ENCODE measurements around the gene HDGFL3.
"Not testable (repeated sequence)": the region's sequence is repeated elsewhere in the genome, so short reads cannot be mapped to it uniquely, and the experiment has no call there.

HDGFL3 gene

GRCh38 chr15:83102346-83102745 lies 105.3 kb downstream of the HDGFL3 start:
- Histone ChIP-seq H3K4me3 (ENCODE audit: low read depth, low read length) (no peak overlapping the region), H3K27ac (ENCODE audit: low read depth, low read length) (no peak overlapping the region), H3K27me3 (ENCODE audit: control insufficient read depth, insufficient read depth, low read length) (peaks cover 18% of the 10 kb centered on the region), H3K9me3 (ENCODE audit: control insufficient read depth, insufficient read depth, low read length) (no peaks in the 10 kb centered on the region), H3K36me3 (ENCODE audit: control insufficient read depth, insufficient read depth, low read length) (no peaks in the 10 kb centered on the region), H3K4me1 (ENCODE audit: control insufficient read depth, insufficient read depth, low read length) (no peaks in the 10 kb centered on the region), H3K9ac (ENCODE audit: low read depth, low read length) (no peak overlapping the region)

- no peaks in the 10 kb centered on the region for H3K27me3 ChIP-seq (ENCODE audit: control insufficient read depth, insufficient read depth, low read length)
- H3K4me3 ChIP-seq (ENCODE audit: low read depth, low read length) = no peak overlapping the region
- no peaks in the 10 kb centered on the region for H3K4me1 ChIP-seq (ENCODE audit: control insufficient read depth, insufficient read depth, low read length)
Observed at GRCh38 chr15:83100097-83100646, 107.5 kb downstream of the HDGFL3 start.

DNA sequence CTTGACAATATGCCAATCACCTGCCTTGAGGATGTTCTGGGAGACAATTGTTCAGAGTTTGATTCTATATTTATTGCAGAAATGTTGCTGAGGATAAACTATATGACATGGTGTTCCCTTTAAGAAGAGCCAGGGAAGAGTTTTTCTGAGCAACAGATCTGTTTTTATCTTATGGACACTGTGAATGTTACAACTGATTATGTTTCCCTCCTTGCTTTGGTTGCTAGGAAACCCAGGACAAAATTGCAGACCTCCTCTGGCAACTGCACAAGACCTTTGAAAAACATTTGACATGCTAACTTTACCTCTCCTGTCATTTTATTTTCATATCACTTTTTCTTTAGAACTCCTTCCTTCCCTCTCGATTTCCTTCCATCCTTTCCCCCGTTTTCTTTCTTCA lies 108.3 kb downstream of the HDGFL3 start:
- Histone ChIP-seq H3K36me3 (ENCODE audit: control insufficient read depth, insufficient read depth, low read length) (no peaks in the 10 kb centered on the region), H3K4me3 (ENCODE audit: low read depth, low read length) (no peak overlapping the region), H3K9me3 (ENCODE audit: control insufficient read depth, insufficient read depth, low read length) (no peaks in the 10 kb centered on the region), H3K4me1 (ENCODE audit: control insufficient read depth, insufficient read depth, low read length) (no peaks in the 10 kb centered on the region), H3K27me3 (ENCODE audit: control insufficient read depth, insufficient read depth, low read length) (no peaks in the 10 kb centered on the region), H3K27ac (ENCODE audit: low read depth, low read length) (no peak overlapping the region), H3K9ac (ENCODE audit: low read depth, low read length) (no peak overlapping the region)

More at GRCh38 chr15:83100097-83100646, 107.5 kb downstream of the HDGFL3 start:
- no peaks in the 10 kb centered on the region for H3K9me3 ChIP-seq (ENCODE audit: control insufficient read depth, insufficient read depth, low read length)
- no peak overlapping the region for H3K27ac ChIP-seq (ENCODE audit: low read depth, low read length)
- no peak overlapping the region for H3K9ac ChIP-seq (ENCODE audit: low read depth, low read length)
- H3K36me3 ChIP-seq (ENCODE audit: control insufficient read depth, insufficient read depth, low read length) = no peaks in the 10 kb centered on the region

- Histone ChIP-seq H3K27me3 (ENCODE audit: control insufficient read depth, insufficient read depth, low read length) (no peaks in the 10 kb centered on the region), H3K36me3 (ENCODE audit: control insufficient read depth, insufficient read depth, low read length) (no peaks in the 10 kb centered on the region), H3K9me3 (ENCODE audit: control insufficient read depth, insufficient read depth, low read length) (no peaks in the 10 kb centered on the region), H3K4me3 (ENCODE audit: low read depth, low read length) (no peak overlapping the region), H3K4me1 (ENCODE audit: control insufficient read depth, insufficient read depth, low read length) (no peaks in the 10 kb centered on the region), H3K9ac (ENCODE audit: low read depth, low read length) (no peak overlapping the region), H3K27ac (ENCODE audit: low read depth, low read length) (no peak overlapping the region)
Observed at GRCh38 chr15:83098079-83098478, 109.5 kb downstream of the HDGFL3 start.

DNA sequence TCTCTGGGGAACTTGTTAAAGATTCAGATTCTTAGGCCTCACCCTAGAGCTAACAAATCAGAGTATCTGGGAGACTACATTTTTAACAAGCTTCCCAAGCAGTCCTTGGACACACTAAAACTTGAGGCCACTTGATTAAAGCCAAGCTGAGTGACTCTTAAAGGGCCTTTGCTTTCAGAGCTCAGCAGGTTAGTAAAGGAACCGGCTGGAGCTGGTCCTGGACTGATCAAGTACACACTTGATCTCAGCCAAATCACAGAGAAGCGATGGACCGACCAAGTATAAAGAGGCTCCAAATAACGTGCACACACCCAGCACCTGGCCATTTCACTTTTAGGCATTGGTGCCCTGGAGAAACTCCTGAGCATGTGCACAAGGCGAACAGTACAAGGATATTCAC lies 113.0 kb downstream of the HDGFL3 start:
- H3K36me3 ChIP-seq (ENCODE audit: control insufficient read depth, insufficient read depth, low read length) = no peaks in the 10 kb centered on the region
- no peak overlapping the region for H3K27ac ChIP-seq (ENCODE audit: low read depth, low read length)

GRCh38 chr15:83092309-83092976 lies 115.2 kb downstream of the HDGFL3 start:
- H3K27me3 ChIP-seq (ENCODE audit: control insufficient read depth, insufficient read depth, low read length) = no peaks in the 10 kb centered on the region
- no peaks in the 10 kb centered on the region for H3K4me1 ChIP-seq (ENCODE audit: control insufficient read depth, insufficient read depth, low read length)
- H3K4me3 ChIP-seq (ENCODE audit: low read depth, low read length) = no peak overlapping the region
- H3K9me3 ChIP-seq (ENCODE audit: control insufficient read depth, insufficient read depth, low read length) = no peaks in the 10 kb centered on the region
- H3K9ac ChIP-seq (ENCODE audit: low read depth, low read length) = no peak overlapping the region
- H3K27ac ChIP-seq (ENCODE audit: low read depth, low read length) = no peak overlapping the region
- no peaks in the 10 kb centered on the region for H3K36me3 ChIP-seq (ENCODE audit: control insufficient read depth, insufficient read depth, low read length)

More for the DNA sequence above, 113.0 kb downstream of the HDGFL3 start:
- Histone ChIP-seq H3K9me3 (ENCODE audit: control insufficient read depth, insufficient read depth, low read length) (no peaks in the 10 kb centered on the region), H3K27me3 (ENCODE audit: control insufficient read depth, insufficient read depth, low read length) (no peaks in the 10 kb centered on the region), H3K4me3 (ENCODE audit: low read depth, low read length) (no peak overlapping the region), H3K4me1 (ENCODE audit: control insufficient read depth, insufficient read depth, low read length) (no peaks in the 10 kb centered on the region), H3K9ac (ENCODE audit: low read depth, low read length) (no peak overlapping the region)

DNA sequence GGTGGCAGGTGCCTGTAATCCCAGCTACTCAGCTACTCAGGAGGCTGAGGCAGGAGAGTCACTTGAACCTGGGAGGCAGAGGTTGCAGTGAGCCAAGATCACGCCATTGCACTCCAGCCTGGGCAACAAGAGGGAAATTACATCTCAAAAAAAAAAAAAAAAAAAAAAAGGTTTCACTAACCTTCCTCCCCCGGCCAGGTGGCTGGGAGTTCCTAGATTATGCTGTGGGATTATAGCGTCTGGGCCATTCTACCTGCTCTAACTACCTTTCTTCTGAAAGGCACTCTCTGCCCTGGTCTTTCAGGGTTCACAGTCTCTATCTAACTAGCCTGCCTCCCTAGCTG lies 115.7 kb downstream of the HDGFL3 start:
- not testable (repeated sequence) for H3K27ac ChIP-seq (ENCODE audit: low read depth, low read length)

DNA sequence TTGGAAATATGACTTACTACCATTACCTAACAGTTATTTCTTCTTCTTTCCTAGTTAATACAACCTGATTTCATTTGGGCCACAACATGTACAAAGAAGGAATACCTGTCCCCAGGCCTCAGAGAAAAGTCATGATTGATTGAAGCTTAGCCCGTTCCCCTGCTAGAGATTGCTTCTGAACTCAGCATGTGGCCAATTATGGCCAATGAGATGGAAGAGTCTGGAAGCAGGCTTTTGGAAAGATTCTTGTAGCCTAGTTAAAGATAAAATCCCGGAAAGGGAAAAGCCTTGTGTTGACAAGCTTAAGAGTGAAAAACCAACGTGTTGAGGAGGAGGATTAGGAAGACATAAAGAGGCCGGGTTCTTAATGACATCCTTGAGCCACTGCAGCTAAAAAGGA lies 117.2 kb downstream of the HDGFL3 start:
- Histone ChIP-seq H3K9ac (ENCODE audit: low read depth, low read length) (no peak overlapping the region), H3K4me3 (ENCODE audit: low read depth, low read length) (no peak overlapping the region), H3K27ac (ENCODE audit: low read depth, low read length) (no peak overlapping the region), H3K27me3 (ENCODE audit: control insufficient read depth, insufficient read depth, low read length) (no peaks in the 10 kb centered on the region), H3K4me1 (ENCODE audit: control insufficient read depth, insufficient read depth, low read length) (no peaks in the 10 kb centered on the region), H3K36me3 (ENCODE audit: control insufficient read depth, insufficient read depth, low read length) (no peaks in the 10 kb centered on the region), H3K9me3 (ENCODE audit: control insufficient read depth, insufficient read depth, low read length) (no peaks in the 10 kb centered on the region)

More for the DNA sequence above, 115.7 kb downstream of the HDGFL3 start:
- H3K9ac ChIP-seq (ENCODE audit: low read depth, low read length); H3K4me3 ChIP-seq (ENCODE audit: low read depth, low read length); H3K27me3 ChIP-seq (ENCODE audit: control insufficient read depth, insufficient read depth, low read length); H3K9me3 ChIP-seq (ENCODE audit: control insufficient read depth, insufficient read depth, low read length); H3K4me1 ChIP-seq (ENCODE audit: control insufficient read depth, insufficient read depth, low read length); H3K36me3 ChIP-seq (ENCODE audit: control insufficient read depth, insufficient read depth, low read length): not testable (repeated sequence)

- no peak overlapping the region for H3K27ac ChIP-seq (ENCODE audit: low read depth, low read length)
- H3K4me3 ChIP-seq (ENCODE audit: low read depth, low read length) = no peak overlapping the region
- no peaks in the 10 kb centered on the region for H3K9me3 ChIP-seq (ENCODE audit: control insufficient read depth, insufficient read depth, low read length)
Observed at GRCh38 chr15:83088876-83089275, 118.7 kb downstream of the HDGFL3 start.

GRCh38 chr15:83087576-83087975 lies 120.0 kb downstream of the HDGFL3 start:
- Histone ChIP-seq H3K27me3 (ENCODE audit: control insufficient read depth, insufficient read depth, low read length) (no peaks in the 10 kb centered on the region), H3K27ac (ENCODE audit: low read depth, low read length) (no peak overlapping the region), H3K4me3 (ENCODE audit: low read depth, low read length) (no peak overlapping the region), H3K9me3 (ENCODE audit: control insufficient read depth, insufficient read depth, low read length) (no peaks in the 10 kb centered on the region), H3K9ac (ENCODE audit: low read depth, low read length) (no peak overlapping the region), H3K36me3 (ENCODE audit: control insufficient read depth, insufficient read depth, low read length) (no peaks in the 10 kb centered on the region), H3K4me1 (ENCODE audit: control insufficient read depth, insufficient read depth, low read length) (no peaks in the 10 kb centered on the region)

More at GRCh38 chr15:83088876-83089275, 118.7 kb downstream of the HDGFL3 start:
- Histone ChIP-seq H3K27me3 (ENCODE audit: control insufficient read depth, insufficient read depth, low read length) (no peaks in the 10 kb centered on the region), H3K36me3 (ENCODE audit: control insufficient read depth, insufficient read depth, low read length) (no peaks in the 10 kb centered on the region), H3K4me1 (ENCODE audit: control insufficient read depth, insufficient read depth, low read length) (no peaks in the 10 kb centered on the region), H3K9ac (ENCODE audit: low read depth, low read length) (no peak overlapping the region)

DNA sequence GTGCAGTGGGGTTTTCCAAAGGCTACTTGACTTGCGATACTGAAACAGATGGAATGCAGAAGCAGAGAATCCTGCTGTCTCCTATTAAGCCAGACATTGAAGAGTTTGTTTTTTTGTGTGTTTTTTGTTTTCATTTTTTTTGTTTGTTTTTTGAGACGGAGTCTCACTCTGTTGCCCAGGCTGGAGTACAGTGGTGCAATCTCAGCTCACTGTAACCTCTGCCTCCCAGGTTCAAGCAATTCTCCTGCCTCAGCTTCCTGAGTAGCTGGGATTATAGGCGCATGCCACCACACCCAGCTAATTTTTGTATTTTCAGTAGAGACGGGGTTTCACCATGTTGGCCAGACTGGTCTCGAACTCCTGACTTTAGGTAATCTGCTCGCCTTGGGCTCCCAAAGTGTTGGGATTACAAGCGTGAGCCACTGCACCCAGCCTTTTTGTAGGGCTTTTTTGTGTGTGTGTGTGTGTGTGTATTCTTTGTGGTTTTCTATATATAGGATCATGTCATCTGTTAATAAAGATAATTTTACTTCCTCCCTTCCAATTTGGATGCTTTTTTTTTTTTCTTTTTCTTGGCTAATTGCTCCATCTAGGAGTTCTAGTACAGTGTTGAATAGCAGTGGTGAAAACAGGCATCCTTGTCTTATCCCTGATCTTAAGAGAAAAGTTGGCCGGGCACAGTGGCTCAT lies 121.6 kb downstream of the HDGFL3 start:
- not testable (repeated sequence) for H3K9me3 ChIP-seq (ENCODE audit: control insufficient read depth, insufficient read depth, low read length); H3K36me3 ChIP-seq (ENCODE audit: control insufficient read depth, insufficient read depth, low read length)

More for the DNA sequence above, 121.6 kb downstream of the HDGFL3 start:
- not testable (repeated sequence) for H3K9ac ChIP-seq (ENCODE audit: low read depth, low read length); H3K4me1 ChIP-seq (ENCODE audit: control insufficient read depth, insufficient read depth, low read length); H3K27me3 ChIP-seq (ENCODE audit: control insufficient read depth, insufficient read depth, low read length); H3K4me3 ChIP-seq (ENCODE audit: low read depth, low read length); H3K27ac ChIP-seq (ENCODE audit: low read depth, low read length)
